ENCODE measurements around the gene HRH2.
"Not testable (repeated sequence)": the region's sequence is repeated elsewhere in the genome, so short reads cannot be mapped to it uniquely, and the experiment has no call there.

HRH2 gene

DNA sequence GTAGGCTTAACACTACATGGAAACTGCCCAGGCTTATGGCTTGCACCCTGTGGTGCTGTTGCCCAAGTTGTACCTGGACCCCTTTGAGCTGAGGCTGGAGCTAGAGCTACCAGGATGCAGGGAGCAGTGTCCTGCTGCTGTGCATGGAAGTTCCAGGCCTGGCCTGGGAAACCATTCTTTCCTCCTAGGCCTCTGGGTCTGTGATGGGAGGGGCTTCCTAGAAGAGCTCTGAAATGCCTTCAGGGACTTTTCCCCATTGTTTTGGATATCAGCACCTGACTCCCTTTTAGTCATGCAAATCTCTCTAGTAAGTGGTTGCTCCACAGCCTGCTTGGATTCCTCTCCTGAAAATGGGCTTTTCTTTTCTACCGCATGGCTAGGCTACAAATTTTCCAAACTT is 7.9 kb upstream of the HRH2 start:
- H3K9me3 ChIP-seq (ENCODE audit: control insufficient read depth, insufficient read depth, low read length) = no peaks in the 10 kb centered on the region
- no peaks in the 10 kb centered on the region for H4K20me1 ChIP-seq (ENCODE audit: control insufficient read depth, insufficient read depth, low read depth, low read length)
- no peaks in the 10 kb centered on the region for H3F3A ChIP-seq (ENCODE audit: control insufficient read depth, insufficient read depth)
- no peaks in the 10 kb centered on the region for H3K4me1 ChIP-seq (ENCODE audit: control insufficient read depth, low read length)
- no peak overlapping the region for H3K27ac ChIP-seq (ENCODE audit: low read depth, low read length)
- no peaks in the 10 kb centered on the region for H3K36me3 ChIP-seq (ENCODE audit: control insufficient read depth, low read length)
- H3K4me2 ChIP-seq (ENCODE audit: low read length) = no peak overlapping the region
- H3K4me3 ChIP-seq (ENCODE audit: low read length) = no peak overlapping the region
- no peak for TF ChIP-seq EZH2phosphoT487 (IDR thresholded peaks at IDR 0.05; ENCODE audit: borderline replicate concordance, low read length)
- TF ChIP-seq, protein P1, sequence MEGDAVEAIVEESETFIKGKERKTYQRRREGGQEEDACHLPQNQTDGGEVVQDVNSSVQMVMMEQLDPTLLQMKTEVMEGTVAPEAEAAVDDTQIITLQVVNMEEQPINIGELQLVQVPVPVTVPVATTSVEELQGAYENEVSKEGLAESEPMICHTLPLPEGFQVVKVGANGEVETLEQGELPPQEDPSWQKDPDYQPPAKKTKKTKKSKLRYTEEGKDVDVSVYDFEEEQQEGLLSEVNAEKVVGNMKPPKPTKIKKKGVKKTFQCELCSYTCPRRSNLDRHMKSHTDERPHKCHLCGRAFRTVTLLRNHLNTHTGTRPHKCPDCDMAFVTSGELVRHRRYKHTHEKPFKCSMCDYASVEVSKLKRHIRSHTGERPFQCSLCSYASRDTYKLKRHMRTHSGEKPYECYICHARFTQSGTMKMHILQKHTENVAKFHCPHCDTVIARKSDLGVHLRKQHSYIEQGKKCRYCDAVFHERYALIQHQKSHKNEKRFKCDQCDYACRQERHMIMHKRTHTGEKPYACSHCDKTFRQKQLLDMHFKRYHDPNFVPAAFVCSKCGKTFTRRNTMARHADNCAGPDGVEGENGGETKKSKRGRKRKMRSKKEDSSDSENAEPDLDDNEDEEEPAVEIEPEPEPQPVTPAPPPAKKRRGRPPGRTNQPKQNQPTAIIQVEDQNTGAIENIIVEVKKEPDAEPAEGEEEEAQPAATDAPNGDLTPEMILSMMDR (IDR thresholded peaks at IDR 0.05; ENCODE audit: low read depth, low read length, poor library complexity, severe bottlenecking) = no peak
- H3K27me3 ChIP-seq (ENCODE audit: control insufficient read depth, low read length) = 0 out of 2 replicates have a peak, but pooled peaks cover 3% of the 10 kb centered on the region
- H3K9me2 ChIP-seq (replicated peaks; ENCODE audit: control insufficient read depth, low read length) = no peaks in the 10 kb centered on the region
- H3K79me2 ChIP-seq (ENCODE audit: control insufficient read depth, low read length) = no peaks in the 10 kb centered on the region

DNA sequence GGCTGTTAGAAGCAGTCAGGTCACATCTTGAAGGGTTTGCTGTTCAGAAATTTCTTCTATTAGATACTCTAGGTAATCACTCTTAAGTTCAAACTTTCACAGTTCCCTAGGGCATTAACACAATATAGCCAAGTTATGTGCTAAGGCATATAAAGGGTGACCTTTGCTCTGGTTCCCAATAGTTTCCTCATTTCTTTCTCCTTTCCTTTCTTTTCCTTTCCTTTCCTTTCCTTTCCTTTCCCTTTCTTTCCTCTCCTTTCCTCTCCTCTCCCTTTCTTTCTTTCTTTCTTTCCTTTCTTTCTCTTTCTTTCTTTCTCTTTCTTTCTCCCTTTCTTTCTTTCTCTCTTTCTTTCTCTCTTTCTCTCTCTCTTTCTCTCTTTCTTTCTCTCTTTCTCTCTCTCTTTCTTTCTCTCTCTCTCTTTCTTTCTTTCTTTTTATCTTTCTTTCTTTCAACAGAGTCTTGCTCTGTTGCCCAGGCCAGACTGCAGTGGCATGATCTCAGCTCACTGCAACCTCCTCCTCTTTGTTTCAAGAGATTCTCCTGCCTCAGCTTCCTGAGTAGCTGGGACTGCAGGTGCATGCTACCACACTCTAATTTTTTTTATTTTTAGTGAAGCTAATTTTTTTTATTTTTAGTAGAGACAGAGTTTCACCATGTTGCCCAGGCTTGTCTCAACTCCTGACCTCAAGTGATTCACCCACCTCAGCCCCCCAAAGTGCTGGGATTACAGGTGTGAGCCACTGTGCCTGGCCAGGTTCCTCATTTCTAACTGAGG is 7.3 kb upstream of the HRH2 start:
- H3K4me1 ChIP-seq (ENCODE audit: control insufficient read depth, low read length); H4K20me1 ChIP-seq (ENCODE audit: control insufficient read depth, insufficient read depth, low read depth, low read length); H3K36me3 ChIP-seq (ENCODE audit: control insufficient read depth, low read length); H3K4me2 ChIP-seq (ENCODE audit: low read length); H3K9me3 ChIP-seq (ENCODE audit: control insufficient read depth, insufficient read depth, low read length); H3K79me2 ChIP-seq (ENCODE audit: control insufficient read depth, low read length); H3K27ac ChIP-seq (ENCODE audit: low read depth, low read length); H3K9me2 ChIP-seq (replicated peaks; ENCODE audit: control insufficient read depth, low read length); H3K4me3 ChIP-seq (ENCODE audit: low read length); H3F3A ChIP-seq (ENCODE audit: control insufficient read depth, insufficient read depth); H3K27me3 ChIP-seq (ENCODE audit: control insufficient read depth, low read length): not testable (repeated sequence)

DNA sequence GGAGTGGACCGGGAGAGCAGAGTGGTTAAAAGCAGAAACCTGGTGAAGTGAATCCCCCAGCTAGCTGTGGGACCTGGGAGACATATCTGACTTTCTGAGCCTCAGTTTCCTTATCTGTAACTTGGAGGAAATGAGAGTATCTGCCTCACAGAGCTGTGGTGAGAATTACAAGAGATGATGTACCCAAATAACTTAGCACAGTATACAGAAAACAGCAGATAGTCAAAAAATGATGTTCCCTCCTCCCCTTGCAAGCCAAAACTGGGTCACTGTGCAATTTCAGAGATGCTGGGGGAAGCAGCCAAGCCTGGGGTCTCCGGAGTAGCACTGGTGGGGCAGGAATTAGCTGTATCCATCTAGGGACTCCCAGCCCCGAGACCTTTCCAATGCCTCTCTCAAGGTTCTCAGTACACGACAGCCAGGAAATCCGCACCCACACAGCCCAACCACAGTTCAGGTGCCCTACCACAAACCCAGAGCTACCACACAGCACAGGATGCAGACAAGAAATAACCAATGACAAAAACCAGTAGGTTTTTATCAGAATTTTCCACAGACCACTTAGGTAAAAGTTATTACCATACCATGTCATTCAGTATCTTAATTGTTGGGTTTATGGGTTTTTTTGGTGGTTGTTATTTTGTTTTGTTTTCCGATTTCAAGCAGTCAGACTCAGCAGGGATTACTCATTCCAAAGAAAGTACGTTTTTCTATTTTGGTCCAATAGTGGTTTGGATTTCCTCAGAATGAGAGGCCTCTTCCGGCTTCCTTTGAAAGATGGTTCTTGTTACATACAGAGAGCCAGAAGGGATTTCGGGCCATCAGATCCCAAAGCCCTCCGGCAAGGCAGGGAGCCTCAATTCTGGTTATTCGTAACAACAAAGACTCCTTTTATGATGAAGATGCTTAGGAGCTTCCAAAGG is 4.9 kb upstream of the HRH2 start:
- H3F3A ChIP-seq (ENCODE audit: control insufficient read depth, insufficient read depth) = no peaks in the 10 kb centered on the region
- H3K36me3 ChIP-seq (ENCODE audit: control insufficient read depth, low read length) = no peaks in the 10 kb centered on the region
- peaks cover 3% of the 10 kb centered on the region; the same call in 1 of the 2 replicates for H3K27me3 ChIP-seq (ENCODE audit: control insufficient read depth, low read length)
- TF ChIP-seq EZH2phosphoT487 (IDR thresholded peaks at IDR 0.05; ENCODE audit: borderline replicate concordance, low read length) = no peak
- TF ChIP-seq, protein P1 (IDR thresholded peaks at IDR 0.05; ENCODE audit: low read depth, low read length, poor library complexity, severe bottlenecking) = no peak
- no peaks in the 10 kb centered on the region for H3K9me3 ChIP-seq (ENCODE audit: control insufficient read depth, insufficient read depth, low read length)
- no peaks in the 10 kb centered on the region for H3K9me2 ChIP-seq (replicated peaks; ENCODE audit: control insufficient read depth, low read length)
- no peaks in the 10 kb centered on the region for H3K4me1 ChIP-seq (ENCODE audit: control insufficient read depth, low read length)
- H3K79me2 ChIP-seq (ENCODE audit: control insufficient read depth, low read length) = no peaks in the 10 kb centered on the region
- H3K4me2 ChIP-seq (ENCODE audit: low read length) = no peak overlapping the region
- no peaks in the 10 kb centered on the region for H4K20me1 ChIP-seq (ENCODE audit: control insufficient read depth, insufficient read depth, low read depth, low read length)
- H3K4me3 ChIP-seq (ENCODE audit: low read length) = no peak overlapping the region
- no peak overlapping the region for H3K27ac ChIP-seq (ENCODE audit: low read depth, low read length)

DNA sequence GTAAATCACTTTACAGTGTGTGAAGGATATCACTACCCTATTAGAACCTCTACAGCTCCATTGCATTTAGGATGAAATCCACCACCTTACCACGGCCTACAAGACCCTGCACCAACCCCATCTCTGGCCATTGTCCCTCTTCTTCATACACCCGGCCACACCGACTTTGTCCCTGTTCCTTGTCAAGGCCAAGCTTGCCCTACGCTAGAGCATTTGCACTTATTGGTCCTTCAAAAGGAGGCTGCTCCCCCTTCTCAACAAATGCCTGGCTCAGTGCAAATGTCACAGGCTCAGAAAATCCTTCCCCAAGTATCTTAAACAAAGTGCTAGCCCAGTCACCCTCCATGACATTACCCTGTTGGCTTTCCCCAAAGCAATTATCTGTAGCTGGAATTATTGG is 4.1 kb upstream of the HRH2 start:
- no peak for TF ChIP-seq EZH2phosphoT487 (IDR thresholded peaks at IDR 0.05; ENCODE audit: borderline replicate concordance, low read length)
- TF ChIP-seq, protein P1 (IDR thresholded peaks at IDR 0.05; ENCODE audit: low read depth, low read length, poor library complexity, severe bottlenecking) = no peak
- no peak overlapping the region for H3K4me2 ChIP-seq (ENCODE audit: low read length)
- no peaks in the 10 kb centered on the region for H3K79me2 ChIP-seq (ENCODE audit: control insufficient read depth, low read length)
- no peak overlapping the region for H3K4me3 ChIP-seq (ENCODE audit: low read length)
- H3F3A ChIP-seq (ENCODE audit: control insufficient read depth, insufficient read depth) = no peaks in the 10 kb centered on the region
- no peaks in the 10 kb centered on the region for H3K4me1 ChIP-seq (ENCODE audit: control insufficient read depth, low read length)
- H3K27ac ChIP-seq (ENCODE audit: low read depth, low read length) = no peak overlapping the region
- no peaks in the 10 kb centered on the region for H3K36me3 ChIP-seq (ENCODE audit: control insufficient read depth, low read length)
- H3K9me3 ChIP-seq (ENCODE audit: control insufficient read depth, insufficient read depth, low read length) = no peaks in the 10 kb centered on the region
- H3K27me3 ChIP-seq (ENCODE audit: control insufficient read depth, low read length) = peaks cover 3% of the 10 kb centered on the region
- no peaks in the 10 kb centered on the region for H4K20me1 ChIP-seq (ENCODE audit: control insufficient read depth, insufficient read depth, low read depth, low read length)
- no peaks in the 10 kb centered on the region for H3K9me2 ChIP-seq (replicated peaks; ENCODE audit: control insufficient read depth, low read length)
